HG02870 (cell line): ENCODE data around the gene SNORC.
"Not testable (repeated sequence)": the region's sequence is repeated elsewhere in the genome, so short reads cannot be mapped to it uniquely, and the experiment has no call there.

Experiments used
- ATAC-seq: cut with Tn5 transposase; IDR thresholded peaks from one replicate; pipeline ENCODE4 v1.9.1; 2021; ENCODE audit warnings: mild to moderate bottlenecking, moderate library complexity; ENCODE audit not compliant: unreplicated experiment

SNORC gene

GRCh38 chr2:232896111-232896510 lies 26.0 kb downstream of the SNORC start:
- ATAC-seq, result no peak

- no peak for ATAC-seq
Measured at GRCh38 chr2:232896720-232897597, 26.9 kb downstream of the SNORC start.

GRCh38 chr2:232897598-232898408 lies 27.7 kb downstream of the SNORC start:
- ATAC-seq, result no peak

- ATAC-seq, result no peak
Measured at GRCh38 chr2:232898592-232899543, 28.8 kb downstream of the SNORC start.

- no peak for ATAC-seq
Measured at GRCh38 chr2:232900811-232901735, 31.0 kb downstream of the SNORC start.

DNA sequence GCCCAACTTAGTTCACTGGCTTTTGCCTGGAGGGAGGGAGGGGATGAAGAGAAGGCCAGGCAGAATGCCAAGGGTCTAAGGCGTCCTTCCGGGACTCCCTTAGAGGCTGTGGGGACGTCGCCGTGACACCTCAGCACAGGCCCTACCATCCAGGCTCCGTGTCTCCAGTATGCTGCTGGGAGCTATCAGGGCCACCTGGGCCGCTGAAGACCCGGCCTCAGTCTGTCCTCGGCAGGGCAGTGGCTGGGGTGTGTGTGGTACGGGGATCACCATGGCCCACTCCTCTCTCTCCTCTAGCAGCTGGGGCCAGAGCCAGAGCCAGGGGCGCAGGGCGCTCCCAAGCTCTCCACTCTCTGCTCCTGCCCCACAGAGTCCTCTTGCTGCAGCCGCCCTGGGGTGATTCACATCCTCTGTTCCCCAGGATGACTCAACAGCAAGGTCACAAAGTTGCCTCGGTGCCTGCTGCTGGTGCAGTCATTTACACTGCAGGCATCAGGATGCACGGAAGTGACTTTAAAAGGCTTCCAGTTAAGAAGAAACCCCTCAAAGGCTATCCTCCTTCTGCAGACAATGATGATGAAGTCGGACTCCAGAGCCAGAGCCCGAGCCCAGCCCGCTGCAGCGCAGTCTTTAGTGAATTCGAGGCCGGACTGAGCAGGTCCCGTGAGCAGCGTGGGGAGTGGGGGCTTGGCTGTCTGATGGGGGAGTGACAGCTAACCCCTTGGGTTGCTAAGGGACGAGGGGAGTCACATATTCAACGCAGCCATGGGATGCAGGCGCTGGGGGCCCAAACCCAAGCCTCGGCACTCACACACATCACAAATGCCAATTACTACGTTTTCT lies 31.9 kb downstream of the SNORC start:
- ATAC-seq, result no peak

DNA sequence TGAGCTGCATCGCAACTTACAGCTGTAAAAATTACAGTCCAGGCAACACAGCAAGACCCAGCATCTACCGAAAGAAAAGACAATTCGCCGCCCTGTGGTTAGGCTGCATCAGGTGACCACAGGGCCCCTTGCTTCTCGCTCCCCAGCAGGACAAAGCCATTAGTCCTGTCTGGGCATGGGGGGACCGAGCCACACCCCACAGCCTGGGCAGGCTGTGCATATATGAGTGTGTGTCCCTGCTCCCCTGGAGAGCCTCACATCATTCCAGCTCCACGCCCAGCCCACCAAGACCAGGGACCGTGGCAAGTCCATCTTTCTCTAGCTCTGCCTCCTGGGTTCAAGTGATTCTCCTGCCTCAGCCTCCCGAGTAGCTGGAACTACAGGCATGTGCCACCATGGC lies 33.9 kb downstream of the SNORC start:
- no peak for ATAC-seq

GRCh38 chr2:232906867-232907717 lies 37.0 kb downstream of the SNORC start:
- not testable (repeated sequence) for ATAC-seq

DNA sequence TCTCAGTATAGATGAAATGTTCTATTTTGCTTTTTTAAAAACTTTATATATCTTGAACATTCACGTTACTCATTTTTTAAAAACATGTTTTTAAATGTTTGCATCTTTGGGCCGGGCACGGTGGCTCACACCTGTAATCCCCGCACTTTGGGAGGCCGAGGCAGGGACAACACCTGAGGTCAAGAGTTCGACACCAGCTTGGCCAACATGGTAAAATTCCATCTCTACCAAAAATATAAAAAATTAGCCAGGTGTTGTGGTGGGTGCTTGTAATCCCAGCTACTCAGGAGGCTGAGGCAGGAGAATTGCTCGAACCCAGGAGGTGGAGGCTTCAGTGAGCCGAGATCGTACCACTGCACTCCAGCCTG lies 37.6 kb downstream of the SNORC start:
- not testable (repeated sequence) for ATAC-seq

DNA sequence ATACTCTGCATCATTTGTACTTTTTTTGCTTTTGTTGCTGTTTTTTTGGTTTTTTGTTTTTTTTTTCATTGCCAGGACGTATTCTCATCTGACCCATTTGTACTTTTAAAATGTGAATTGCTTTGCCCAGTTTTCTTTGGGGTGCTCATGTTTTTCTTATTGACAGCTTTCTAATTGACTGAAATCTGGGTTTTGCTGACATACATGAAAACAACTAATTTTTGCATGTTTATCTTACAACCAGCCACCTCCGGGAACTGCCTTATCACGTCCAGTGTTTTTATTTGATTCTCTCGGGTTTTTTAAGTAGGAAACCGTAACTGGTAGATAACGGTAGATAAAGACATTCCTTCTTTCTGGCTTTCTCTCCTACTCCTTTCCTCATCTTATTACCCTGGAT lies 38.6 kb downstream of the SNORC start:
- ATAC-seq, result no peak

DNA sequence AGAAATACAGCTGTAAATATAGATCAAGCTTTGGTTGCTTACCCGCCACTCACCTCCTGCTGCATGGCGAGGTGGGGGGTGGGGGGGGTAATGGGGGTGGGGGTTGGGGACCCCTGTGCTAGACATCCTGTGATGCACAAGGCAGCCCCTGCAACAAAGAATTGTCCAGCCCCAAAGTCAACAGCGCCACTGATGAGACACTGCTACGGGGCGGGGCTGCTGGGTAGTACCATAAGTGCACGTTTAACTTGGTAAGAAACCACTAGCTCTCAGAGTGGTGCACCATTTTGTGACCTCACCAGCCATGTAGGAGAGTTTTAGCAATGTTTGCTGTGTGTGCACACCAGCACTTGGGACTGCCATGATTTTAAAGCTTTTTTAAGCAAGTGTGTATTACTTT lies 40.3 kb downstream of the SNORC start:
- ATAC-seq, result no peak

DNA sequence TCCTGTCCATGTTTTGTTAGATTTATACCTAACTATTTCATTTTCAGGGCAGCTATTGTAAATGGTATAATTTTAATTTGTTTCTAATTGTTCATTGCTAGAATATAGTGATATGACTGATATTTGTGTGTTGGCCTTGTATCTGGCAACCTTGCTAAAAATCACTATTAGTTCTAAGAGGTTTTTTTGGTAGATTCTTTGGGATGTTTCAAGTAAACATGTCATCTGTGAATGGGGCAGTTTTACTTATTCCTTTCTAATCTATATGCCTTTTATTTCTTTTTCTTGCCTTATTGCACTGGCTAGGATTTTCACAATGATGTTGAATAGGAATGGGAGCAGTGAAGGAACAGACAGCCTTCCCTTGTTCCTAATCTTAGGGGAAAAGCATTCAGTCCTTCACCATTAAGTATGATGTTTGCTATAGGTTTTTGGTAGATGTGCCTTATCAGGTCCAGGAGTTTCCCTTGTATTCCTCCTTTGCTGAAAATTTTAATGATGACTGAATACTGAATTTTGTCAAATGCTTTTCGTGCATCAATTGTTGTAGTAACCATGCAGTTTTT lies 41.7 kb downstream of the SNORC start:
- ATAC-seq, result no peak

DNA sequence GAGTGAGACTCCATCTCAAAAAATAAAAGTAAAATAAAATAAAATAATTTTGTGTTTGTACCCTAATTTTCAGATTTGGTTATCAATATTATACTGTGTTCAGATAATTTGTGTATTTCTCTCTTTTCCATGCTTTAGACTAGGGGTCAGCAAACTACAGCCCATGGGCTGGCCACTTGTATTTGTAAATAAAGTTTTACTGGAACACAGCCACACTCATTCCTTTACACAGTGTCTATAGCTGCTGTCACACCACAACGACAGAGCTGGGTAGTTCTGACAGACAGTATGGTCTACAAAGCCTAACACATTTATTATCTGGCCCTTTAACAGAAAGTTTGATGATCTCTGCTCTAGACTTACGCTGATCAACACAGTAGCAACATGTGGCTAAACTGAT lies 43.8 kb downstream of the SNORC start:
- no peak for ATAC-seq

GRCh38 chr2:232919141-232919540 lies 49.1 kb downstream of the SNORC start:
- no peak for ATAC-seq

- ATAC-seq, result no peak
Measured at GRCh38 chr2:232920055-232920454, 50.0 kb downstream of the SNORC start.

DNA sequence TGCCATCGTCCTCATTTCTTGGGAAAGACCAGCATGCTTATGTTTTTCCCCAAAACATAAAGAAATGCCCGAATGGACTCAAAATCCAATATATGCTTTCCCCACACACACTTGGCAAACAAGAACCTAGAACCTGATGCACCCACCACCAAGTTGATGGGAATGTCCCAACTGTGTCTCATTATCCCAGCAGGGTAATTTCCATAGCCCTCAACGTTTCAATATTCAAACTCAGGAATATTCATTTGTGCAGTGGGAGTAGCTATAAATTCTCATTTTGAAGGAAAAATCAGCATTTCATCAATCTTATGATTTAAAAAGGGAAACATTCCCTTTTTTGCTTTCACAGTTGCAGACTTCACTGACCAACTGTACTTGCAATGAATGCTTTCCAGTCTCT lies 50.7 kb downstream of the SNORC start:
- ATAC-seq, result no peak

DNA sequence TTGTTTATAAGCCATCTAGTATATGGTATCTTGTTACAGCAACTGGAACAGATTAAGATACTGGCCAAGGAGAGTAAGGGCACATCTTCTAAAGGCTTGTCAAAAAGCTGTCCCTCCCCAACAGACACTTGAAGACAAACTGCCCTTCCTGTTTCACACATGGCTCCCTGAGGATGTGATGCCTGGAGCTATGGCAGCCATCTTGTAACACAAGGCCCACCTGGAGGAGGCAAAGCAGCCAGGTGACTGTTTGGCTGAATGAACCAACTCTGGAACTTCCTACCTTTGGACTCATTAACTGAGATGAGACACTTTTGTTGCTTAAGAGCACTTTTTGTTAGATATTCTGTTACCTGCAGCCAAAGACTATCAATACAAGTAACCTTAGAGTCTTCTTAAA lies 54.4 kb downstream of the SNORC start:
- ATAC-seq, result no peak
